ENCODE measurements around the gene DMWD. TPM values are rescaled to one million over a fixed set of nuclear protein-coding genes. Genes with fewer than 3 reads are reported as not detected.

DMWD gene
- polyA plus RNA-seq, 1 of the 3 experiments (the other 2 are of a cell fraction), result 40.6 TPM

DNA sequence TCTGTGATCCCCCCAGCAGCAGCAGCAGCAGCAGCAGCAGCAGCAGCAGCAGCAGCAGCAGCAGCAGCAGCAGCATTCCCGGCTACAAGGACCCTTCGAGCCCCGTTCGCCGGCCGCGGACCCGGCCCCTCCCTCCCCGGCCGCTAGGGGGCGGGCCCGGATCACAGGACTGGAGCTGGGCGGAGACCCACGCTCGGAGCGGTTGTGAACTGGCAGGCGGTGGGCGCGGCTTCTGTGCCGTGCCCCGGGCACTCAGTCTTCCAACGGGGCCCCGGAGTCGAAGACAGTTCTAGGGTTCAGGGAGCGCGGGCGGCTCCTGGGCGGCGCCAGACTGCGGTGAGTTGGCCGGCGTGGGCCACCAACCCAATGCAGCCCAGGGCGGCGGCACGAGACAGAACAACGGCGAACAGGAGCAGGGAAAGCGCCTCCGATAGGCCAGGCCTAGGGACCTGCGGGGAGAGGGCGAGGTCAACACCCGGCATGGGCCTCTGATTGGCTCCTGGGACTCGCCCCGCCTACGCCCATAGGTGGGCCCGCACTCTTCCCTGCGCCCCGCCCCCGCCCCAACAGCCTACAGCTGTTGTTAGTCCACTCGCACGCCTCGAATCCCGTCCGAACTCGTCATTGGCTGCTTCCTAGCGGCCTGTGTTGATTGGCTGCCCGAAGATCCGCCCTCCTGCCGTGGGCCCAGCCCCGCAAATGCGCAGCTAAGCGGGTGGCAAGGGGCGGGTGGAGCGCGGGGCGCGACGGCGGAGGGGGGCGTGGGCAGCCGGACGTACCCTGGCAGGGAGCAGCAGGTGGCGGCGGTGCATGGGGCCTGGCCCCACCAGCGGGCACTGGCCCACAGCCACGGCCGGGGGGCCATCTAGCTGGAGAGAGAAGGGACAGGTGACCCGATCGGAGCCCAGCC lies 22.2 kb downstream of the DMWD start (continued):
- TF ChIP-seq RFX5 (IDR thresholded peaks at IDR 0.05; ENCODE audit: low read length) (peak; percentile 64), NRF1 (IDR thresholded peaks at IDR 0.05; ENCODE audit: low read depth, low read length) (peak; percentile 54), SIN3A (IDR thresholded peaks at IDR 0.05; ENCODE audit: borderline replicate concordance, low read depth, low read length) (peak; percentile 50), RAD21 (IDR thresholded peaks at IDR 0.05; ENCODE audit: low read length) (peak; percentile 73), SMC3 (IDR thresholded peaks at IDR 0.05; ENCODE audit: low read depth, low read length) (peak; percentile 43; the same call in 1 of the 2 replicates)
- TF ChIP-seq, protein P1, sequence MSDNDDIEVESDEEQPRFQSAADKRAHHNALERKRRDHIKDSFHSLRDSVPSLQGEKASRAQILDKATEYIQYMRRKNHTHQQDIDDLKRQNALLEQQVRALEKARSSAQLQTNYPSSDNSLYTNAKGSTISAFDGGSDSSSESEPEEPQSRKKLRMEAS (IDR thresholded peaks at IDR 0.05; ENCODE audit: low read depth), result peak; percentile 77; the same call in 1 of the 2 replicates
- TF ChIP-seq, protein P2, sequence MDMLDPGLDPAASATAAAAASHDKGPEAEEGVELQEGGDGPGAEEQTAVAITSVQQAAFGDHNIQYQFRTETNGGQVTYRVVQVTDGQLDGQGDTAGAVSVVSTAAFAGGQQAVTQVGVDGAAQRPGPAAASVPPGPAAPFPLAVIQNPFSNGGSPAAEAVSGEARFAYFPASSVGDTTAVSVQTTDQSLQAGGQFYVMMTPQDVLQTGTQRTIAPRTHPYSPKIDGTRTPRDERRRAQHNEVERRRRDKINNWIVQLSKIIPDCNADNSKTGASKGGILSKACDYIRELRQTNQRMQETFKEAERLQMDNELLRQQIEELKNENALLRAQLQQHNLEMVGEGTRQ (IDR thresholded peaks at IDR 0.05; ENCODE audit: borderline replicate concordance, low read depth, low read length), result no peak

DNA sequence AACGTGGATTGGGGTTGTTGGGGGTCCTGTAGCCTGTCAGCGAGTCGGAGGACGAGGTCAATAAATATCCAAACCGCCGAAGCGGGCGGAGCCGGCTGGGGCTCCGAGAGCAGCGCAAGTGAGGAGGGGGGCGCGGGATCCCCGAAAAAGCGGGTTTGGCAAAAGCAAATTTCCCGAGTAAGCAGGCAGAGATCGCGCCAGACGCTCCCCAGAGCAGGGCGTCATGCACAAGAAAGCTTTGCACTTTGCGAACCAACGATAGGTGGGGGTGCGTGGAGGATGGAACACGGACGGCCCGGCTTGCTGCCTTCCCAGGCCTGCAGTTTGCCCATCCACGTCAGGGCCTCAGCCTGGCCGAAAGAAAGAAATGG lies 22.8 kb downstream of the DMWD start:
- H3K9me2 ChIP-seq, result no peaks in the 10 kb centered on the region
- POLR2A ChIA-PET, result interaction anchor here (0.6 to 3.6 kb wide), 14 partner anchors 10 to 78 kb away, joined by 3 to 19 read pairs (median 4); partner anchors contain the start of genes DMPK, DMWD, FBXO46 and QPCTL
- H3K9me3 ChIP-seq, result no peaks in the 10 kb centered on the region
- peaks cover 8 to 30% of the 10 kb centered on the region in 2 experiments; a peak in 3 of 4 replicates for H3K4me1 ChIP-seq (ENCODE audit: control insufficient read depth in 1 of 2, insufficient read depth in 2 of 2, low read depth in 1 of 2, low read length in 1 of 2)
- H3K27ac ChIP-seq (ENCODE audit: low read depth in 2 of 2, low read length in 1 of 2), result peak overlapping the region; percentile 79 to 95
- CTCF ChIA-PET, result interaction anchor here (0.6 to 5.9 kb wide), 33 partner anchors 9 to 1259 kb away, joined by 3 to 100 read pairs (median 6); partner anchors contain the start of genes DMPK, DMWD, FBXO46 and MEIOSIN
- H4K20me1 ChIP-seq (ENCODE audit: insufficient read depth), result peaks cover 11% of the 10 kb centered on the region; the same call in 1 of the 2 replicates
- H3F3A ChIP-seq (replicated peaks; ENCODE audit: insufficient read depth), result peaks cover 46% of the 10 kb centered on the region
- peak overlapping the region; percentile 55 to 61 for H3K4me3 ChIP-seq (ENCODE audit: low read depth in 2 of 2, low read length in 1 of 2)
- TF ChIP-seq GATA2 (CRISPR knock-in tag; IDR thresholded peaks at IDR 0.05), result no peak
- no peak for TF ChIP-seq FOXM1 (IDR thresholded peaks at IDR 0.05; ENCODE audit: low read depth)
- no peak for TF ChIP-seq SIN3A (IDR thresholded peaks at IDR 0.05; ENCODE audit: borderline replicate concordance, low read depth, low read length)
- no peak for TF ChIP-seq YY1 (IDR thresholded peaks at IDR 0.05; ENCODE audit: low read depth)
- TF ChIP-seq, protein P3, sequence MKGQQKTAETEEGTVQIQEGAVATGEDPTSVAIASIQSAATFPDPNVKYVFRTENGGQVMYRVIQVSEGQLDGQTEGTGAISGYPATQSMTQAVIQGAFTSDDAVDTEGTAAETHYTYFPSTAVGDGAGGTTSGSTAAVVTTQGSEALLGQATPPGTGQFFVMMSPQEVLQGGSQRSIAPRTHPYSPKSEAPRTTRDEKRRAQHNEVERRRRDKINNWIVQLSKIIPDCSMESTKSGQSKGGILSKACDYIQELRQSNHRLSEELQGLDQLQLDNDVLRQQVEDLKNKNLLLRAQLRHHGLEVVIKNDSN (IDR thresholded peaks at IDR 0.05; ENCODE audit: borderline replicate concordance, low read depth), result no peak
- TF ChIP-seq, protein P2 (IDR thresholded peaks at IDR 0.05; ENCODE audit: borderline replicate concordance, low read depth, low read length), result no peak
- no peak for TF ChIP-seq FOXJ3 (CRISPR knock-in tag; IDR thresholded peaks at IDR 0.05)
- TF ChIP-seq, protein P1 (IDR thresholded peaks at IDR 0.05; ENCODE audit: low read depth), result no peak
- no peak for TF ChIP-seq MXI1 (IDR thresholded peaks at IDR 0.05; ENCODE audit: low read depth, low read length)
- TF ChIP-seq GABPA (IDR thresholded peaks at IDR 0.05; ENCODE audit: low read depth), result no peak
- no peak for TF ChIP-seq EZH2phosphoT487 (IDR thresholded peaks at IDR 0.05; ENCODE audit: borderline replicate concordance, low read depth)
- TF ChIP-seq TEAD4 (IDR thresholded peaks at IDR 0.05; ENCODE audit: borderline replicate concordance, insufficient read depth), result no peak
- H3K27me3 ChIP-seq (ENCODE audit: insufficient read depth), result no peaks in the 10 kb centered on the region
- peaks cover 10 to 26% of the 10 kb centered on the region in 2 experiments for H3K36me3 ChIP-seq (replicated peaks in 1 of 2; ENCODE audit: control insufficient read depth in 1 of 2, insufficient read depth in 2 of 2, low read length in 1 of 2)
- H3K79me2 ChIP-seq (ENCODE audit: insufficient read depth), result no peaks in the 10 kb centered on the region
- H3K4me2 ChIP-seq, result peak overlapping the region; percentile 98
- no peak for DNase-seq
- H2AFZ ChIP-seq (ENCODE audit: low read depth), result no peak overlapping the region
- WGBS (ENCODE audit: low lambda C conversion rate), result under 1% methylated on average over 13 of the region's 28 CpGs
- peak overlapping the region; percentile 53; the same call in 1 of the 2 replicates for H3K9ac ChIP-seq

All from SK-N-SH (cell line).